Heart left ventricle (tissue), 16 donors: ENCODE results near the gene KDM1A. TPM values are rescaled to one million over a fixed set of nuclear protein-coding genes. Genes with fewer than 3 reads are reported as not detected.

Source experiments
- ATAC-seq, 4 donors: fragments of 200-7000 bp; cut with Tn5 transposase; one replicate each; pipeline ENCODE4 v1.9.1; 2020 to 2022; ENCODE audit warnings: moderate library complexity in 4 of 4, mild to moderate bottlenecking in 3 of 4, moderate number of reproducible peaks in 1 of 4
- DNase-seq, 5 donors: peaks; one replicate each; pipeline ENCODE4 v3.0.0-alpha.2; 2020
- H3K27ac ChIP-seq, 12 donors: fragments of 200-600 bp; sonication (generic) in 4 of 12; one replicate each; pipeline versions ENCODE4 v1.5.0 to v1.8.0; 2016 to 2022; ENCODE audit warnings: mild to moderate bottlenecking in 2 of 12
- H3K27me3 ChIP-seq, 9 donors: fragments of 200-600 bp; sonication (generic) in 2 of 9; one replicate each; pipeline versions ENCODE4 v1.5.1 to v1.8.0; 2016 to 2022; ENCODE audit warnings: mild to moderate bottlenecking in 3 of 9
- H3K36me3 ChIP-seq, 9 donors: fragments of 200-600 bp; sonication (generic) in 2 of 9; one replicate each; pipeline versions ENCODE4 v1.5.0 to v1.8.0; 2018 to 2022; ENCODE audit warnings: mild to moderate bottlenecking in 2 of 9
- H3K4me1 ChIP-seq, 12 donors: fragments of 200-600 bp; sonication (generic) in 4 of 12; one replicate each; pipeline versions ENCODE4 v1.5.0 to v1.8.0; 2016 to 2022; ENCODE audit warnings: mild to moderate bottlenecking in 3 of 12
- H3K4me3 ChIP-seq, 12 donors: fragments of 200-600 bp; sonication (generic) in 4 of 12; one replicate each; pipeline versions ENCODE4 v1.5.0 to v1.8.0; 2017 to 2022; ENCODE audit warnings: mild to moderate bottlenecking in 9 of 12, moderate library complexity in 4 of 12
- H3K9me3 ChIP-seq, 12 donors: fragments of 200-600 bp; sonication (generic) in 4 of 12; one replicate each; pipeline versions ENCODE4 v1.5.0 to v1.8.0; 2016 to 2022; ENCODE audit warnings: mild to moderate bottlenecking in 1 of 12
- POLR2A ChIP-seq, 2 donors: fragments of 450-650 bp; IDR thresholded peaks; one replicate each; pipeline ENCODE4 v1.6.1; 2017; ENCODE audit warnings: antibody characterized with exemption in 2 of 2, mild to moderate bottlenecking in 2 of 2, moderate library complexity in 2 of 2
- WGBS, 4 donors: extraction: QIAGEN DNeasy Blood & Tissue Kit in 2 of 4; methylation state at CpG; one replicate each; pipeline versions ENCODE4 v1.1.5 to v1.1.7; 2013 to 2018; 5-methylcytosine and 5-hydroxymethylcytosine counted together
- intact Hi-C, 10 donors: fragments of 100-400 bp; cut with DNase I; formaldehyde crosslinking; loops; one replicate each; pipeline versions ENCODE4 v1.11.1 to v1.14.2; 2022
- polyA plus RNA-seq, 2 donors: library from polyadenylated mRNA; stranded (reverse); fragments of 200-250 nt; gene quantifications; one replicate each; pipeline ENCODE4 v1.2.3, GENCODE V29; 2013
- total RNA-seq, 9 donors: library from RNA; depleted of rRNA in 2 of 9; stranded (reverse); fragments of >200 nt in 2 of 9; fragmentation: NEBNext Ultra II Directional in 3 of 9; extraction: Animal tissue kit (Norgen Biotek cat#: 25700) in 3 of 9; gene quantifications; one replicate each; pipeline versions ENCODE4 v1.1.0 to v1.2.4, GENCODE V29; 2016 to 2023
- TF ChIP-seq, protein P1 (sequence below), 12 donors: fragments of 200-600 bp; sonication (generic) in 4 of 12; IDR thresholded peaks; one replicate each; pipeline versions ENCODE4 v1.5.0 to v1.8.0; 2018 to 2022; ENCODE audit warnings: antibody characterized with exemption in 12 of 12, mild to moderate bottlenecking in 5 of 12
- donor health status: ischemic (EF 13 %, LVEDD 7.1; RV severe dilation, severe dysfunction).
- donor health status: healthy with polysubstance abuse.
- donor health status: DM: no; HTN: yes; CAD: no.
- donor health status: DM: no; HTN: no; CAD: no.
- donor health status: ischemic (EF 25% LVEDD 6.9; RV normal size, moderate dysfunction).
- donor health status: ischemic (EF 25% LVEDD 5.7; RV mildly dilated, moderate dysfunction).
- donor health status: healthy.
- donor health status: DM: yes; HTN: yes; CAD: no.
- donor health status: ischemic (EF 35%, LVEDD 5.7; RV mildly dilated, moderate dysfunction).
- donor health status: nonischemic (EF 11% LVEDD 7.7; RV severe dilation, severe dysfunction).
- donor health status: DM: yes; HTN: yes; CAD: no.
- donor health status: PGD.
- donor health status: ischemic (EF 29% LVEDD 5.4; RV normal size, mild dysfunction).
- donor health status: nonischemic (EF 23%, LVEDD 6.1; RV moderate dilation, normal function).

KDM1A gene
- total and polyA plus RNA-seq, 11 donors = 14.8 to 37.2 (median 29.7) TPM

GRCh38 chr1:23100074-23100748 lies 80.9 kb downstream of the KDM1A start:
- ATAC-seq (peak in 3 of 4 donors; percentile 40 to 74 (median 65)), DNase-seq (peak in 1 of 5 donors; percentile 35)
- Histone ChIP-seq H3K27me3 (no peaks in the 10 kb centered on the region), H3K27ac (peak overlapping the region in 11 of 12 donors; percentile 0 to 83 (median 31)), H3K4me3 (no peak overlapping the region), H3K9me3 (peaks cover 0 to 4% (median 0%) of the 10 kb centered on the region in 12 donors), H3K36me3 (peaks cover 0 to 17% (median 0%) of the 10 kb centered on the region in 9 donors), H3K4me1 (peaks cover 17 to 60% (median 52%) of the 10 kb centered on the region in 12 donors)
- intact Hi-C loops = loop anchor here in 1 of 10 donors (5.0 kb wide), 1 partner anchor 67 kb away; the partner anchor contains the start of gene LUZP1
- TF ChIP-seq, protein P1, sequence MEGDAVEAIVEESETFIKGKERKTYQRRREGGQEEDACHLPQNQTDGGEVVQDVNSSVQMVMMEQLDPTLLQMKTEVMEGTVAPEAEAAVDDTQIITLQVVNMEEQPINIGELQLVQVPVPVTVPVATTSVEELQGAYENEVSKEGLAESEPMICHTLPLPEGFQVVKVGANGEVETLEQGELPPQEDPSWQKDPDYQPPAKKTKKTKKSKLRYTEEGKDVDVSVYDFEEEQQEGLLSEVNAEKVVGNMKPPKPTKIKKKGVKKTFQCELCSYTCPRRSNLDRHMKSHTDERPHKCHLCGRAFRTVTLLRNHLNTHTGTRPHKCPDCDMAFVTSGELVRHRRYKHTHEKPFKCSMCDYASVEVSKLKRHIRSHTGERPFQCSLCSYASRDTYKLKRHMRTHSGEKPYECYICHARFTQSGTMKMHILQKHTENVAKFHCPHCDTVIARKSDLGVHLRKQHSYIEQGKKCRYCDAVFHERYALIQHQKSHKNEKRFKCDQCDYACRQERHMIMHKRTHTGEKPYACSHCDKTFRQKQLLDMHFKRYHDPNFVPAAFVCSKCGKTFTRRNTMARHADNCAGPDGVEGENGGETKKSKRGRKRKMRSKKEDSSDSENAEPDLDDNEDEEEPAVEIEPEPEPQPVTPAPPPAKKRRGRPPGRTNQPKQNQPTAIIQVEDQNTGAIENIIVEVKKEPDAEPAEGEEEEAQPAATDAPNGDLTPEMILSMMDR (IDR thresholded peaks at IDR 0.05) = no peak
- TF ChIP-seq POLR2A (IDR thresholded peaks at IDR 0.05) = no peak
- WGBS, 4 donors = 27 to 40% (median 37%) methylated on average over 3 of the region's 3 CpGs

GRCh38 chr1:23101101-23101827 lies 82.0 kb downstream of the KDM1A start:
- peaks cover 17 to 60% (median 52%) of the 10 kb centered on the region in 12 donors for H3K4me1 ChIP-seq
- H3K36me3 ChIP-seq = peaks cover 0 to 26% (median 6%) of the 10 kb centered on the region in 9 donors
- ATAC-seq (no peak), DNase-seq (no peak)
- peak overlapping the region in 9 of 12 donors; percentile 40 to 83 (median 59) for H3K27ac ChIP-seq
- no peaks in the 10 kb centered on the region for H3K27me3 ChIP-seq
- WGBS, 4 donors = 80 to 91% (median 85%) methylated on average over 3 of the region's 3 CpGs
- no peak overlapping the region for H3K4me3 ChIP-seq
- H3K9me3 ChIP-seq = no peaks in the 10 kb centered on the region
- intact Hi-C loops = loop anchor here in 1 of 10 donors (5.0 kb wide), 1 partner anchor 66 kb away; the partner anchor contains the start of gene LUZP1
- TF ChIP-seq POLR2A (IDR thresholded peaks at IDR 0.05) = no peak
- TF ChIP-seq, protein P1 (IDR thresholded peaks at IDR 0.05) = no peak

DNA sequence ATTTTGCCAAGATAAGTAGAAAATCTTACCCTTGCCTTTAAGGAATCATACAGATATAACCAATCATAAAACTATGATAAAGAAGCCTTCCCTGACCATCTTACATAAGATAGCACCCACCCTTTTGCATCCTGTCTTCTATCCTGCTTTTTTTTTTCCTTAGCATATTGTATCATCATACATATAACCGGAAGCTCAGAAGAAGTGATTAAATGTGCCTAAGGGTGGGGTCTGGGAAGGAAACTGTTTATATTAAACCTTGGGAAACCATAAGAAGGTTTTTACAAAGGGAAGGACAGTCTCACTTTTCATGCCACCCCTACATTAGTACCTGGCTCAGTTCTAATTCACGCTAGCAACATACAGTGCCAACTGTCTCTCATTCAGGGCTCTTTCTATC lies 82.6 kb downstream of the KDM1A start:
- peaks cover 17 to 60% (median 52%) of the 10 kb centered on the region in 12 donors for H3K4me1 ChIP-seq
- ATAC-seq = no peak
- intact Hi-C loops = loop anchor here in 1 of 10 donors (5.0 kb wide), 1 partner anchor 65 kb away; the partner anchor contains the start of gene LUZP1
- DNase-seq = no peak
- no peaks in the 10 kb centered on the region for H3K27me3 ChIP-seq
- H3K9me3 ChIP-seq = no peaks in the 10 kb centered on the region
- no peak overlapping the region for H3K4me3 ChIP-seq
- WGBS, 4 donors = 40 to 56% (median 41%) methylated on average over 2 of the region's 2 CpGs
- peaks cover 0 to 29% (median 12%) of the 10 kb centered on the region in 9 donors for H3K36me3 ChIP-seq
- TF ChIP-seq, protein P1 (IDR thresholded peaks at IDR 0.05) = no peak
- TF ChIP-seq POLR2A (IDR thresholded peaks at IDR 0.05) = no peak
- peak overlapping the region; percentile 4 to 83 (median 58) for H3K27ac ChIP-seq

DNA sequence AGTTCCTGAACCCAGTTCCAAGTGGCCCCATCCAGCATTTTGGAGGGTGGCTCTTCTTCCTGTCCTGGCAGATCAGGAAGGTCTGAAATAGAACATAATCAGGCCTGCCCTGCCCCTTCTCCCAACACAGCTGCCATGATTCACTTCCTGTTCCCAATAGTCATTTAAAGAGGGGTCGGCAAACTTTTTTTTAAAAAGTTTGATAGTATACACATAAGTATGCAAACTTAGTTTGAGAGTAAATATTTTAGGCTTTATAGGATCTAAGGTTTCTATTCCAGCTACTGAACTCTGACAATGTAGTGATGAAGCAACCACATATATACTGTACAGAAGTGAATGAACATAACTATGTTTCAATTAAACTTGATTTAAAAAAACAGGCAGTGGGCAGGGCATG lies 83.0 kb downstream of the KDM1A start:
- Histone ChIP-seq H3K27me3 (no peaks in the 10 kb centered on the region), H3K4me3 (no peak overlapping the region), H3K9me3 (no peaks in the 10 kb centered on the region), H3K36me3 (peaks cover 0 to 29% (median 16%) of the 10 kb centered on the region in 9 donors), H3K27ac (peak overlapping the region; percentile 4 to 83 (median 58)), H3K4me1 (peaks cover 17 to 60% (median 52%) of the 10 kb centered on the region in 12 donors)
- intact Hi-C loops = loop anchor here in 1 of 10 donors (5.0 kb wide), 1 partner anchor 65 kb away; the partner anchor contains the start of gene LUZP1
- 0 to 8% (median 5%) methylated on average over 1 of the region's 1 CpG for WGBS, 4 donors
- DNase-seq = peak in 1 of 5 donors; percentile 34
- ATAC-seq = peak; percentile 56 to 74 (median 66)
- no peak for TF ChIP-seq POLR2A (IDR thresholded peaks at IDR 0.05)
- TF ChIP-seq, protein P1 (IDR thresholded peaks at IDR 0.05) = no peak
